ENCODE data around the gene ZSCAN1. TPM values are rescaled to one million over a fixed set of nuclear protein-coding genes. Genes with fewer than 3 reads are reported as not detected.

The ZSCAN1 gene
- total RNA-seq, 1 experiment from 2014 or later: not detected

GRCh38 chr19:58079792-58080191, 46.0 kb downstream of the ZSCAN1 start:
- H3K36me3 ChIP-seq (ENCODE audit: control insufficient read depth, insufficient read depth, low read length): no peaks in the 10 kb centered on the region
- TF ChIP-seq POLR2AphosphoS5 (IDR thresholded peaks at IDR 0.05; ENCODE audit: low read depth, low read length): no peak
- TF ChIP-seq, protein P1, sequence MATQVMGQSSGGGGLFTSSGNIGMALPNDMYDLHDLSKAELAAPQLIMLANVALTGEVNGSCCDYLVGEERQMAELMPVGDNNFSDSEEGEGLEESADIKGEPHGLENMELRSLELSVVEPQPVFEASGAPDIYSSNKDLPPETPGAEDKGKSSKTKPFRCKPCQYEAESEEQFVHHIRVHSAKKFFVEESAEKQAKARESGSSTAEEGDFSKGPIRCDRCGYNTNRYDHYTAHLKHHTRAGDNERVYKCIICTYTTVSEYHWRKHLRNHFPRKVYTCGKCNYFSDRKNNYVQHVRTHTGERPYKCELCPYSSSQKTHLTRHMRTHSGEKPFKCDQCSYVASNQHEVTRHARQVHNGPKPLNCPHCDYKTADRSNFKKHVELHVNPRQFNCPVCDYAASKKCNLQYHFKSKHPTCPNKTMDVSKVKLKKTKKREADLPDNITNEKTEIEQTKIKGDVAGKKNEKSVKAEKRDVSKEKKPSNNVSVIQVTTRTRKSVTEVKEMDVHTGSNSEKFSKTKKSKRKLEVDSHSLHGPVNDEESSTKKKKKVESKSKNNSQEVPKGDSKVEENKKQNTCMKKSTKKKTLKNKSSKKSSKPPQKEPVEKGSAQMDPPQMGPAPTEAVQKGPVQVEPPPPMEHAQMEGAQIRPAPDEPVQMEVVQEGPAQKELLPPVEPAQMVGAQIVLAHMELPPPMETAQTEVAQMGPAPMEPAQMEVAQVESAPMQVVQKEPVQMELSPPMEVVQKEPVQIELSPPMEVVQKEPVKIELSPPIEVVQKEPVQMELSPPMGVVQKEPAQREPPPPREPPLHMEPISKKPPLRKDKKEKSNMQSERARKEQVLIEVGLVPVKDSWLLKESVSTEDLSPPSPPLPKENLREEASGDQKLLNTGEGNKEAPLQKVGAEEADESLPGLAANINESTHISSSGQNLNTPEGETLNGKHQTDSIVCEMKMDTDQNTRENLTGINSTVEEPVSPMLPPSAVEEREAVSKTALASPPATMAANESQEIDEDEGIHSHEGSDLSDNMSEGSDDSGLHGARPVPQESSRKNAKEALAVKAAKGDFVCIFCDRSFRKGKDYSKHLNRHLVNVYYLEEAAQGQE (IDR thresholded peaks at IDR 0.05; ENCODE audit: insufficient read depth in 1 of 2, low read depth in 2 of 2, low read length in 1 of 2): no peak
- no peak for TF ChIP-seq TCF7L2 (IDR thresholded peaks at IDR 0.05; ENCODE audit: low read depth, low read length)
- TF ChIP-seq CTCF (IDR thresholded peaks at IDR 0.05): no peak
- TF ChIP-seq SIN3A (IDR thresholded peaks at IDR 0.05; ENCODE audit: borderline replicate concordance, insufficient read depth, low read depth, low read length): no peak
- in situ Hi-C loops (cut with HindIII; ENCODE audit: low pct_unique_long_range_greater_than_20kb, low sequenced_read_pairs): no loop called here
- H3K9me3 ChIP-seq (ENCODE audit: control insufficient read depth, insufficient read depth, low read depth, low read length): peaks cover 5% of the 10 kb centered on the region; the same call in 1 of the 2 replicates
- DNase-seq (ENCODE audit: low read depth, low spot score) (no peak), ATAC-seq (no peak)
- H3K4me1 ChIP-seq (ENCODE audit: control insufficient read depth, insufficient read depth, low read length): no peaks in the 10 kb centered on the region
- ChIA-PET POLR2A (no interaction called here), CTCF (no interaction called here)
- intact Hi-C loops (cut with micrococcal nuclease; ENCODE audit: unreplicated experiment): no loop called here
- no peaks in the 10 kb centered on the region for H3K27me3 ChIP-seq (ENCODE audit: control insufficient read depth, insufficient read depth, low read length)
- no peak overlapping the region for H3K4me3 ChIP-seq (ENCODE audit: low read depth in 2 of 2, low read length in 2 of 2)
- no TSS peak for BruUV-seq (replicated peaks)
- no peak overlapping the region for H3K27ac ChIP-seq (ENCODE audit: low read length)

GRCh38 chr19:58083021-58083420, 49.2 kb downstream of the ZSCAN1 start:
- TF ChIP-seq CTCF (IDR thresholded peaks at IDR 0.05) (no peak), SIN3A (IDR thresholded peaks at IDR 0.05; ENCODE audit: borderline replicate concordance, insufficient read depth, low read depth, low read length) (no peak), TCF7L2 (IDR thresholded peaks at IDR 0.05; ENCODE audit: low read depth, low read length) (no peak), POLR2AphosphoS5 (IDR thresholded peaks at IDR 0.05; ENCODE audit: low read depth, low read length) (no peak)
- TF ChIP-seq, protein P1 (IDR thresholded peaks at IDR 0.05; ENCODE audit: insufficient read depth in 1 of 2, low read depth in 2 of 2, low read length in 1 of 2): no peak
- DNase-seq (ENCODE audit: low read depth, low spot score): no peak
- Histone ChIP-seq H3K27ac (ENCODE audit: low read length) (no peak overlapping the region), H3K9me3 (ENCODE audit: control insufficient read depth, insufficient read depth, low read depth, low read length) (peaks cover 7% of the 10 kb centered on the region; the same call in 1 of the 2 replicates), H3K4me1 (ENCODE audit: control insufficient read depth, insufficient read depth, low read length) (no peaks in the 10 kb centered on the region), H3K27me3 (ENCODE audit: control insufficient read depth, insufficient read depth, low read length) (no peaks in the 10 kb centered on the region), H3K36me3 (ENCODE audit: control insufficient read depth, insufficient read depth, low read length) (no peaks in the 10 kb centered on the region), H3K4me3 (ENCODE audit: low read depth in 2 of 2, low read length in 2 of 2) (no peak overlapping the region)
- ChIA-PET CTCF (no interaction called here), POLR2A (no interaction called here)
- intact Hi-C loops (cut with micrococcal nuclease; ENCODE audit: unreplicated experiment) (no loop called here), in situ Hi-C loops (cut with HindIII; ENCODE audit: low pct_unique_long_range_greater_than_20kb, low sequenced_read_pairs) (no loop called here)
- no peak for ATAC-seq
- no TSS peak for BruUV-seq (replicated peaks)
